ENCODE data around the gene SLC6A6.

SLC6A6 gene

DNA sequence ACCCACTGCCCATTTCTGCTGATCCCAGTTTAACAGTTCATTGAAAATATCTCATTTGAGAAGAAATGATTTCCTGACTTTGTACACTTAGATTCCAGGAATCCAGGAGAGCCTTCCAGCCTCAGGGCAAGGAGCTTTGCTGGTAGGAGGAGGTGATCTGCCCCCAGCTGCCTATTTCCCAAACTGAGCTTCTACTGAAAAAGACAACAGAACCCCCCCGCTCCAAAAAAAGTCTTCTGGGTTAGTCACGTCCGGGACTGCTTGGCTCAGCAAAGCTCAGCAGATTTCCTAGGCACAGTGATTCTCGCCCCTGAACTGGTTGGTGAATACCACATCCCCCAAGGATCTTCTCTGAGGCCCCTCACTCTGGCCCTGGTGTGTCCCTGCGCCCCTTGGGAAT lies 13.1 kb downstream of the SLC6A6 start:
- Histone ChIP-seq H3K9me3 (ENCODE audit: insufficient read depth, low read depth, low read length) (no peaks in the 10 kb centered on the region), H2AFZ (ENCODE audit: insufficient read depth, low read length, poor library complexity) (no peak overlapping the region), H3K14ac (ENCODE audit: low read length) (no peak overlapping the region), H3K18ac (ENCODE audit: low read length) (peak overlapping the region; percentile 60), H2BK5ac (ENCODE audit: low read depth, low read length, poor library complexity) (no peak overlapping the region), H3K4me2 (ENCODE audit: low read length) (no peak overlapping the region), H3K23ac (ENCODE audit: low read length) (peak overlapping the region; percentile 77), H3K36me3 (ENCODE audit: control insufficient read depth in 1 of 2, insufficient read depth in 2 of 2, low read length in 2 of 2) (peaks cover 30 to 33% of the 10 kb centered on the region in 2 experiments), H3K27ac (ENCODE audit: low read depth, low read length) (peak overlapping the region; percentile 16), H2AK5ac (ENCODE audit: low read length) (no peak overlapping the region), H3K4ac (ENCODE audit: low read depth, low read length) (no peak overlapping the region), H4K91ac (ENCODE audit: low read depth, low read length) (no peak overlapping the region), H2BK120ac (ENCODE audit: insufficient read depth, low read length, poor library complexity) (no peak overlapping the region), H3K79me2 (ENCODE audit: control insufficient read depth, insufficient read depth, low read length, poor library complexity) (peaks cover 3% of the 10 kb centered on the region), H3K27me3 (ENCODE audit: insufficient read depth, low read length) (no peaks in the 10 kb centered on the region), H3K4me1 (ENCODE audit: control insufficient read depth in 1 of 2, insufficient read depth in 2 of 2, low read length in 2 of 2) (peaks cover 26 to 43% of the 10 kb centered on the region in 2 experiments), H3K4me3 (ENCODE audit: low read depth, low read length) (no peak overlapping the region), H4K8ac (ENCODE audit: low read depth, low read length) (no peak overlapping the region), H2BK12ac (ENCODE audit: low read length) (no peak overlapping the region), H4K12ac (ENCODE audit: low read depth, low read length) (no peak overlapping the region), H3K79me1 (ENCODE audit: low read length) (peaks cover 25% of the 10 kb centered on the region), H3K9ac (ENCODE audit: low read length) (no peak overlapping the region)
- no CpG with 5 or more reads among the region's 5 CpGs for WGBS (ENCODE audit: extremely low coverage, insufficient coverage, insufficient read length)
- peak; percentile 94 to 96 for DNase-seq

DNA sequence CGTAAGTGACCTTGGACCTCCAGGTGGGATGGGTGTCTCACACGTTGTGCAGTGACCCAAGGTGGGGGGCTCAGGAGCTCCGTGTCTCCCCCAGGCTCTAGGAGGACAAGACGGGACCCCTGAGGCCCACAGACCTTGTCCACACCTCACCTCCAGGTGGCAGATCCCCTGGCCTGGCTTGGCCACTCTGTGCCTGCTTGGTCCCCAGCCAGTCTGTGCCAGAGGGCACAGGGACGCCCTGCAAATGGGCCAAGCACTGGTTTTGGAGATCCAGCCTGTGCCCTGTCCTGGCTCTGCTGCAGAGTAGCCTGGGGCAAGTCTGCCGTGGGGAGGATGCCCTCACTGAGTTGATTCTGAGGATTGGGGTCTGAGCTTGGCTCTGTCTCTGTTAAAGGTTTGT lies 14.0 kb downstream of the SLC6A6 start:
- DNase-seq: no peak
- Histone ChIP-seq H2BK120ac (ENCODE audit: insufficient read depth, low read length, poor library complexity) (no peak overlapping the region), H2AFZ (ENCODE audit: insufficient read depth, low read length, poor library complexity) (no peak overlapping the region), H3K27me3 (ENCODE audit: insufficient read depth, low read length) (no peaks in the 10 kb centered on the region), H4K8ac (ENCODE audit: low read depth, low read length) (peak overlapping the region; percentile 31), H4K91ac (ENCODE audit: low read depth, low read length) (no peak overlapping the region), H3K18ac (ENCODE audit: low read length) (peak overlapping the region; percentile 66), H3K4me3 (ENCODE audit: low read depth, low read length) (no peak overlapping the region), H3K4me2 (ENCODE audit: low read length) (no peak overlapping the region), H2BK5ac (ENCODE audit: low read depth, low read length, poor library complexity) (no peak overlapping the region), H3K27ac (ENCODE audit: low read depth, low read length) (peak overlapping the region; percentile 12), H3K79me1 (ENCODE audit: low read length) (peaks cover 25% of the 10 kb centered on the region), H4K12ac (ENCODE audit: low read depth, low read length) (no peak overlapping the region), H2BK12ac (ENCODE audit: low read length) (peak overlapping the region; percentile 42), H3K36me3 (ENCODE audit: control insufficient read depth in 1 of 2, insufficient read depth in 2 of 2, low read length in 2 of 2) (peaks cover 25 to 30% of the 10 kb centered on the region in 2 experiments), H3K9ac (ENCODE audit: low read length) (no peak overlapping the region), H3K9me3 (ENCODE audit: insufficient read depth, low read depth, low read length) (no peaks in the 10 kb centered on the region), H3K14ac (ENCODE audit: low read length) (no peak overlapping the region), H3K4me1 (ENCODE audit: control insufficient read depth in 1 of 2, insufficient read depth in 2 of 2, low read length in 2 of 2) (peaks cover 26 to 42% of the 10 kb centered on the region in 2 experiments), H3K4ac (ENCODE audit: low read depth, low read length) (peak overlapping the region; percentile 55), H2AK5ac (ENCODE audit: low read length) (peak overlapping the region; percentile 51), H3K23ac (ENCODE audit: low read length) (no peak overlapping the region), H3K79me2 (ENCODE audit: control insufficient read depth, insufficient read depth, low read length, poor library complexity) (peaks cover 3% of the 10 kb centered on the region)
- WGBS (ENCODE audit: extremely low coverage, insufficient coverage, insufficient read length): no CpG with 5 or more reads among the region's 6 CpGs

DNA sequence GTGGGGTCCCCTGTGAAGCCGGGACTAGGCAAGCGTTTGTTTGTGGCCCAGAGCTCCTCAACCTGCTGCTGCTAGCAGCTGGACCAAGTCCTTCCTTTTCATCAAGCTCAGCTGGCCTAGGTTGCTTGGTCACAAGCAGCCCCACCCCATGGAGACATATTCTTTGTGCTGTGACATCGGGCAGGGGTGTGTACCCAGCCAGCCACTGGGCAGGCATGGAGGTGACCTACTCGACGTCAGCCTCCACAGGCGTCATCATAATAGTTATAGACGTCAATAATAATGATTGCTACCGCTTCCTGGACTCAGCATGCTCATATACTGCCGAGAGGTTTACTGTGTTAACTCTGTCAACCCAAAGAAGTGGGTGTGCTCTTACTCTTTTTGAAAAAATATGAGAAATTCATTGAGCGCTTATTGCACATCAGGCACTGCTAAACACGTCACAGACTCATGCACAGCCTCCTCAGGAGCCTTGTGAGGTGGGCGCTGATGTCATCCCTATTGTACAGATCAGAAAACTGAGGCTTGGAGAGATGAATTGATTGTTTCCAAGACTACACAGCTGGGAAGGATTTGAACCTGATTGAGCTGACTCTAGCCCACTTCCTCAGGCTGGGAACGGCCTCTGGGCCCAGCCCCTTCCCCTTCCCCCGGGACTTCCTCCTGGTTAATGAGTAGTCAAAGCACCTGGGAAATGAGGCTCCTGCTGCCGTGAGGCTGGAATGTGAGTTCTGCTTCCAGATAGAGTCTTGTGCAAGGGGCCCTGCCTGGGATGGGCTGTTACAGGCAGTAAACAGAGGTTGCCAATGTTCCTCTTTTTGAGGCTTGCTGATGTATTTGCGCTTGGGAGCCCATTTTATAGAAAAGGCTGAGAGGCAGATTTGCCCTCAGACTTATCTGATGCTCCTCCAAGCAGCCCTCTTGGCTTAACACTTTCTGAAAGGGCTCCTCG lies 16.2 kb downstream of the SLC6A6 start:
- H3K27ac ChIP-seq (ENCODE audit: low read depth, low read length): no peak overlapping the region
- H4K12ac ChIP-seq (ENCODE audit: low read depth, low read length): no peak overlapping the region
- H2BK5ac ChIP-seq (ENCODE audit: low read depth, low read length, poor library complexity): no peak overlapping the region
- no peaks in the 10 kb centered on the region for H3K27me3 ChIP-seq (ENCODE audit: insufficient read depth, low read length)
- peaks cover 15 to 40% of the 10 kb centered on the region in 2 experiments for H3K4me1 ChIP-seq (ENCODE audit: control insufficient read depth in 1 of 2, insufficient read depth in 2 of 2, low read length in 2 of 2)
- H3K14ac ChIP-seq (ENCODE audit: low read length): peak overlapping the region; percentile 16
- no peak overlapping the region for H2BK120ac ChIP-seq (ENCODE audit: insufficient read depth, low read length, poor library complexity)
- no peak overlapping the region for H3K9ac ChIP-seq (ENCODE audit: low read length)
- H3K23ac ChIP-seq (ENCODE audit: low read length): no peak overlapping the region
- peaks cover 20% of the 10 kb centered on the region for H3K79me1 ChIP-seq (ENCODE audit: low read length)
- no CpG with 5 or more reads among the region's 17 CpGs for WGBS (ENCODE audit: extremely low coverage, insufficient coverage, insufficient read length)
- H2BK12ac ChIP-seq (ENCODE audit: low read length): no peak overlapping the region
- DNase-seq: peak; percentile 51 to 59
- H3K4me2 ChIP-seq (ENCODE audit: low read length): peak overlapping the region; percentile 2
- no peak overlapping the region for H4K91ac ChIP-seq (ENCODE audit: low read depth, low read length)
- H3K9me3 ChIP-seq (ENCODE audit: insufficient read depth, low read depth, low read length): no peaks in the 10 kb centered on the region
- no peak overlapping the region for H2AFZ ChIP-seq (ENCODE audit: insufficient read depth, low read length, poor library complexity)
- H3K4ac ChIP-seq (ENCODE audit: low read depth, low read length): no peak overlapping the region
- peak overlapping the region; percentile 50 for H3K18ac ChIP-seq (ENCODE audit: low read length)
- H3K4me3 ChIP-seq (ENCODE audit: low read depth, low read length): no peak overlapping the region
- H4K8ac ChIP-seq (ENCODE audit: low read depth, low read length): no peak overlapping the region
- peak overlapping the region; percentile 32 for H2AK5ac ChIP-seq (ENCODE audit: low read length)
- H3K36me3 ChIP-seq (ENCODE audit: control insufficient read depth in 1 of 2, insufficient read depth in 2 of 2, low read length in 2 of 2): peaks cover 29 to 32% of the 10 kb centered on the region in 2 experiments
- peaks cover 3% of the 10 kb centered on the region for H3K79me2 ChIP-seq (ENCODE audit: control insufficient read depth, insufficient read depth, low read length, poor library complexity)

- WGBS (ENCODE audit: extremely low coverage, insufficient coverage, insufficient read length): no CpG with 5 or more reads among the region's 14 CpGs
- H2BK5ac ChIP-seq (ENCODE audit: low read depth, low read length, poor library complexity): no peak overlapping the region
- no peak overlapping the region for H2AFZ ChIP-seq (ENCODE audit: insufficient read depth, low read length, poor library complexity)
- no peaks in the 10 kb centered on the region for H3K79me2 ChIP-seq (ENCODE audit: control insufficient read depth, insufficient read depth, low read length, poor library complexity)
- no peak overlapping the region for H4K91ac ChIP-seq (ENCODE audit: low read depth, low read length)
- no peaks in the 10 kb centered on the region for H3K27me3 ChIP-seq (ENCODE audit: insufficient read depth, low read length)
- no peak overlapping the region for H4K12ac ChIP-seq (ENCODE audit: low read depth, low read length)
- H3K23ac ChIP-seq (ENCODE audit: low read length): no peak overlapping the region
- no peak overlapping the region for H2AK5ac ChIP-seq (ENCODE audit: low read length)
- H3K4me1 ChIP-seq (ENCODE audit: control insufficient read depth in 1 of 2, insufficient read depth in 2 of 2, low read length in 2 of 2): peaks cover 0 to 20% of the 10 kb centered on the region in 2 experiments
- peak; percentile 83 to 87 for DNase-seq
- H3K4ac ChIP-seq (ENCODE audit: low read depth, low read length): no peak overlapping the region
- no peak overlapping the region for H4K8ac ChIP-seq (ENCODE audit: low read depth, low read length)
- peaks cover 7% of the 10 kb centered on the region for H3K79me1 ChIP-seq (ENCODE audit: low read length)
- no peak overlapping the region for H3K18ac ChIP-seq (ENCODE audit: low read length)
- H2BK12ac ChIP-seq (ENCODE audit: low read length): no peak overlapping the region
- H3K4me3 ChIP-seq (ENCODE audit: low read depth, low read length): no peak overlapping the region
- H2BK120ac ChIP-seq (ENCODE audit: insufficient read depth, low read length, poor library complexity): no peak overlapping the region
- peaks cover 18 to 19% of the 10 kb centered on the region in 2 experiments for H3K36me3 ChIP-seq (ENCODE audit: control insufficient read depth in 1 of 2, insufficient read depth in 2 of 2, low read length in 2 of 2)
- H3K9ac ChIP-seq (ENCODE audit: low read length): no peak overlapping the region
- no peak overlapping the region for H3K4me2 ChIP-seq (ENCODE audit: low read length)
- H3K27ac ChIP-seq (ENCODE audit: low read depth, low read length): no peak overlapping the region
- H3K14ac ChIP-seq (ENCODE audit: low read length): no peak overlapping the region
- no peaks in the 10 kb centered on the region for H3K9me3 ChIP-seq (ENCODE audit: insufficient read depth, low read depth, low read length)
Observed at GRCh38 chr3:14422016-14422963, 19.9 kb downstream of the SLC6A6 start.
